ENCODE measurements around the gene MEX3D. TPM values are rescaled to one million over a fixed set of nuclear protein-coding genes. Genes with fewer than 3 reads are reported as not detected.
A peak's percentile ranks its signal among the peaks of the same experiment; 100 is the strongest.

Gene MEX3D
- total RNA-seq, 1 donor, result 27.6 TPM

- no peak for DNase-seq (ENCODE audit: low read depth)
- peak overlapping the region; percentile 14 for H3K4me3 ChIP-seq (ENCODE audit: low read depth, low read length)
- no peak for TF ChIP-seq CTCF (IDR thresholded peaks at IDR 0.05; ENCODE audit: insufficient read depth, low read length)
Observed at GRCh38 chr19:1511318-1512317, 56.5 kb downstream of the MEX3D start.

- TF ChIP-seq CTCF (IDR thresholded peaks at IDR 0.05; ENCODE audit: insufficient read depth, low read length), result no peak
- no peak overlapping the region for H3K4me3 ChIP-seq (ENCODE audit: low read depth, low read length)
- no peak for DNase-seq (ENCODE audit: low read depth)
Observed at GRCh38 chr19:1510807-1511206, 57.3 kb downstream of the MEX3D start.

GRCh38 chr19:1510442-1510806 is 57.7 kb downstream of the MEX3D start:
- DNase-seq (ENCODE audit: low read depth), result no peak
- no peak overlapping the region for H3K4me3 ChIP-seq (ENCODE audit: low read depth, low read length)
- TF ChIP-seq CTCF (IDR thresholded peaks at IDR 0.05; ENCODE audit: insufficient read depth, low read length), result no peak

DNA sequence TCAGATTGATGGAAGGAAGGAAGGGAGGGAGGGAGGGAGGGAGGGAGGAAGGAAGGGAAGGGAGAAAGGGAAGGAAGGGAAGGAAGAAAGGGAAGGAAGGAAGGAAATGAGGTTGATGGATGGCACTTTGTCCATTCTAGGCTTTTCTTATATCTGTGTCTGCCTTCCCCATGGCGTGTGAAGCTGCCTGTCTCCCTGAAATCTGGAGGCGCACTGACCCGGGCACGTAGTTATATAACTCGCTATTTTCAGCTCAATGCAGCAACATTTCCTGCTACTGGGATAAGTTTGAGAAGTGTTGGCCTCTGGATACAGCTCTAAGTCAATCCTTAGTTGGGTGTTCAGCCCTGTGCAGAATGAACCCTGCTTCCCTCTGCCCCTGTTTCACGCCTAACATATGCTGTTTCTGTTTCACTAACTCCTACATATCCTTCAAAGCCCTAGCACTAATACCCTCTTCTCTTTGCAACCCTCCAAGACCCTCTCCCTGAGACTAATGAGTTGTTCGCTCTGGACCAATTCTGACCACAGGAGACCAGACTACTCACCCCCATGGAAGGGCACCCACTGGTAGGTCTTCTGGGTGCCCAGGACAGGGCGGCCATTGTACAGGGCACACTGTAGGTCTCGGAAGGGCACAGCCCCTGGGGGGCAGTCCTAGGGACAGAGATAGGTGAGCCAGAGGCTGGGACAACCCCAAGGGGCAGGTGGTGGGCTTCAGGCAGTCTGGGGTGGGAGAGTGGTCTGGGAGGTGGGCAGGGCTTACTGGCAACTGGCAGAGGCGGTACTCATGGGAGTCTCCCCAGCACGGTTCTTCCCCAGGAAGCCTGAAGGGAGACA is 58.3 kb downstream of the MEX3D start:
- no peak for DNase-seq (ENCODE audit: low read depth)
- H3K4me3 ChIP-seq (ENCODE audit: low read depth, low read length), result no peak overlapping the region
- TF ChIP-seq CTCF (IDR thresholded peaks at IDR 0.05; ENCODE audit: insufficient read depth, low read length), result no peak

DNA sequence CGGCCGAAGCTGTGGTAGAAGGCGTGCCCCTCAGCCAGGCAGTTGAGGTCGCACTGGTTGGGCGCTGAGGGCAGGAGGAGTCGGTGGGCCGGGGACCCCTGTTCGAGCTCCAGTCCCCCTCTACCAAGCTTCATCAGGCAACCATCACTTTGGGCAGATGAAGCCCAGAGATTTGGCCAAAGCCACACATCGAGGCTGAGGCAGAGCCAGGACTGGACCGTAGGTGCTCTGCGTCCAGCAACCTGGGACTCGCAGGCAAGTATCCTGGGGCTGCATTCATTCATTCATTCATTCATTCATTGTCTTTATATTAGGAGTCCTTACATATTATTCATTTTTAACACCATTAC is 59.6 kb downstream of the MEX3D start:
- peak overlapping the region; percentile 51 for H3K4me3 ChIP-seq (ENCODE audit: low read depth, low read length)
- TF ChIP-seq CTCF (IDR thresholded peaks at IDR 0.05; ENCODE audit: insufficient read depth, low read length), result no peak
- DNase-seq (ENCODE audit: low read depth), result no peak

GRCh38 chr19:1507763-1508506 is 60.2 kb downstream of the MEX3D start:
- TF ChIP-seq CTCF (IDR thresholded peaks at IDR 0.05; ENCODE audit: insufficient read depth, low read length), result no peak
- peak; percentile 96 for DNase-seq (ENCODE audit: low read depth)
- H3K4me3 ChIP-seq (ENCODE audit: low read depth, low read length), result peak overlapping the region; percentile 64

Measured in fibroblast of the aortic adventitia (primary cell).